AG09309 (cell line): ENCODE results near the gene WTAP.
"Not testable (repeated sequence)": the region's sequence is repeated elsewhere in the genome, so short reads cannot be mapped to it uniquely, and the experiment has no call there.

Experiments used
- DNase-seq: peaks from one replicate; pipeline ENCODE4 v3.0.0-alpha.2; 2010; ENCODE audit warnings: low read depth
- H3K4me3 ChIP-seq: 2 replicates; pipeline ENCODE4 v1.5.1; 2011; ENCODE audit warnings: mild to moderate bottlenecking, low read depth, low read length, moderate library complexity; ENCODE audit not compliant: control insufficient read depth
- TF ChIP-seq, protein P1 (sequence below): IDR thresholded peaks from 2 replicates; pipeline ENCODE4 v1.5.1; 2011; ENCODE audit warnings: mild to moderate bottlenecking, low read depth, low read length, inconsistent platforms; ENCODE audit not compliant: insufficient read depth, control insufficient read depth; ENCODE audit errors: missing control alignments

The WTAP gene

DNA sequence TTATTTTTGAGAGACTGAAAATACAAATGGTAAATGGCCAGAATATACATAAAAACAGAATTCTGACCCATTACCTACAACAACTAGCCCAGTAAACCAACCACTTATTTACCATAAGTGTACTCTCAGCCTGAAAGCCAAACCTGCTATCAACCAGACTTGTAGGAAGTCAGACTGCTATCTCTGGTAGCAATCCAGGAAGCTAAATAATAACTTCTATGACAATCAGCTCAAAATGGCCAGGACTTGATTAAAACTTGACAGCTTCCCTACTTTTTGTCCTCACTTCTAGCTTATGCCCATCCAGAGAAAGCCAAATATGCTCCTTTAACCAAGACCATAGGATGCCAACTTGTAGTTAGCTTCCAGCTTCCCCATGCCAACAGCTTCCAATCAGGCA, 4.7 kb upstream of the WTAP start:
- DNase-seq, result no peak
- H3K4me3 ChIP-seq, result no peak overlapping the region
- TF ChIP-seq, protein P1, sequence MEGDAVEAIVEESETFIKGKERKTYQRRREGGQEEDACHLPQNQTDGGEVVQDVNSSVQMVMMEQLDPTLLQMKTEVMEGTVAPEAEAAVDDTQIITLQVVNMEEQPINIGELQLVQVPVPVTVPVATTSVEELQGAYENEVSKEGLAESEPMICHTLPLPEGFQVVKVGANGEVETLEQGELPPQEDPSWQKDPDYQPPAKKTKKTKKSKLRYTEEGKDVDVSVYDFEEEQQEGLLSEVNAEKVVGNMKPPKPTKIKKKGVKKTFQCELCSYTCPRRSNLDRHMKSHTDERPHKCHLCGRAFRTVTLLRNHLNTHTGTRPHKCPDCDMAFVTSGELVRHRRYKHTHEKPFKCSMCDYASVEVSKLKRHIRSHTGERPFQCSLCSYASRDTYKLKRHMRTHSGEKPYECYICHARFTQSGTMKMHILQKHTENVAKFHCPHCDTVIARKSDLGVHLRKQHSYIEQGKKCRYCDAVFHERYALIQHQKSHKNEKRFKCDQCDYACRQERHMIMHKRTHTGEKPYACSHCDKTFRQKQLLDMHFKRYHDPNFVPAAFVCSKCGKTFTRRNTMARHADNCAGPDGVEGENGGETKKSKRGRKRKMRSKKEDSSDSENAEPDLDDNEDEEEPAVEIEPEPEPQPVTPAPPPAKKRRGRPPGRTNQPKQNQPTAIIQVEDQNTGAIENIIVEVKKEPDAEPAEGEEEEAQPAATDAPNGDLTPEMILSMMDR, result no peak

DNA sequence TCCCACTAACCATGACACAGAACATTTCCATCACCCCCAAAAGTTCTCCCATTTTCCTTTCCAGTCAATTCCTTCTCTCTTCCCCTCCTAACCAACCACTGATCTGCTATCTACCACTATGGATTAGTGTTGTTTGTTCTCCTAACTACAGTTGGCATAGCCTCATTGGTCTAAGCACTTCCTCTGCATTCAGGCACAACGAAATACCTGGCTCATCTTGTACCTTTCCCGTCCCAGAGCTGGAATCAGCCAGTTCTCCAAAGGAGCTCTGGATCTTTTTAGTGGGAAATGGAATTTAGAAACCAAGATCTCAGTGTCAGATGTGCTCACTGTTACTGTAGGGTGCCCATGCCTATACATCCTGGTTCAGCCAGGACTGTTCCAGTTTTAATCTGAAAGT, 4.0 kb upstream of the WTAP start:
- TF ChIP-seq, protein P1, result no peak
- no peak overlapping the region for H3K4me3 ChIP-seq
- DNase-seq, result no peak

DNA sequence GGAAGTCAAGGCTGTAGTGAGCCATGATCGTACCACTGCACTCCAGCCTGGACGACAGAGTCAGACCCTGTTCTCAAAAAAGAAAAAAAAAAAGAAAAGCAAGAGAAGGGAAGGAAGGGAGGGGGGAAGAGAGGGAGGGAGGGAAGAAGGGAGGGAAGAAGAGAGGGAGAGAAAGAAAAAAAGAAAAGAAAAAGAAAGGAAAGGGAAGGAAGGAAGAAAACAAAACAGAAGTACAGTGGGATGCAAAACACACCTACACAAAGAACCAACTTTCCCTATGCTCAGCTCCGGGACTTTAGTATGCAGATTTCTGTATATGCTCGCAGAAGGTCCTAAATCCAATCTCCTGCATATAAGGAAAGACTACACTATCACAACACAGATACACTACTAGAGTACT, 2.5 kb upstream of the WTAP start:
- H3K4me3 ChIP-seq, result no peak overlapping the region
- TF ChIP-seq, protein P1, result no peak
- DNase-seq, result no peak

DNA sequence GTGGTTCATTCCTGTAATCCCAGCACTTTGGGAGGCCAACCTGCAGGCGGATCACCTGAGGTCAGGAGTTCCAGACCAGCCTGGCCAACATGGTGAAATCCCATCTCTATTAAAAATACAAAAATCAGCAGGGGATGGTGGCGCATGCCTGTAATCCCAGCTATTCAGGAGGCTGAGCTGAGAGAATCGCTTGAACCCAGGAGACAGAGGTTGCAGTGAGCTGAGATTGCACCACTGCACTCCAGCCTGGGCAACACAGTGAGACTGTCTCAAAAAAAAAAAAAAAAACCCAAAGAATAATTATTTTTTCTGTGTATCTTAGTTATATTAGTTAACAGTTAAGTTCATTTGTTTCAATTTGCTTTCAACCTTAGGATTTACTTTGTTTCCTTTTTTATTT, 2.1 kb upstream of the WTAP start:
- DNase-seq, H3K4me3 ChIP-seq: not testable (repeated sequence)

DNA sequence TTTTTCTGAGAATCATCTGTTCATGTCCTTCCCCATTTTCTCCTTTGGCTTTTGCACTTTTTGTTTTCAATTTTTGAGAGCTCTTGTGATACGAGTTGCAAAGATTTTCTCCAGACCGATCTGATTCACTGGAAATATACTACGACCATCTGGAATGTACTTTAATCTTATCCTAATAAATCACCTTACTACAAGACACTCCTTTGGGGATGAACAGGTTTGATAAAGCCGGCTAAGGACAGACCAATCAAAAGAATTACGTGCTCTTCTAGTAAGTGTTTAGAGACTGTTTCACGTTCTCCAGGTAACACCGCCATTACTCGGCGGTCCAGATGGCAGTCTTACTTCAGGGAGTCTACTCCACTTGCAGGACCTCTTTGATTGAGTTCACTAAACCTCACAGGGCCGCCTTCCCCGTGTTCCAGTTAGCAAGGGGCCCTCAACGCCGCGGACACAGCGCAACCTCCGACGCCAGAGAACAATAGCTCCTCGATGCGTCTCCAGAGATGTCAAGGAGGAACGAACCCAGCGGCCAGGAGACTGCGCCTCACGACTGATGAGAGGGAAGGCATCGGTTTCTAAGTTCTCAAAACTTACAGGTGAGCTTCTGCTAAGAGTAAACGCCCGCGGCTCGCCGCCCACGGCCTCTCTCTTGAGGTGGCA, 920 bp upstream of the WTAP start:
- peak overlapping the region; percentile 68 for H3K4me3 ChIP-seq
- TF ChIP-seq, protein P1, result no peak
- DNase-seq, result no peak

DNA sequence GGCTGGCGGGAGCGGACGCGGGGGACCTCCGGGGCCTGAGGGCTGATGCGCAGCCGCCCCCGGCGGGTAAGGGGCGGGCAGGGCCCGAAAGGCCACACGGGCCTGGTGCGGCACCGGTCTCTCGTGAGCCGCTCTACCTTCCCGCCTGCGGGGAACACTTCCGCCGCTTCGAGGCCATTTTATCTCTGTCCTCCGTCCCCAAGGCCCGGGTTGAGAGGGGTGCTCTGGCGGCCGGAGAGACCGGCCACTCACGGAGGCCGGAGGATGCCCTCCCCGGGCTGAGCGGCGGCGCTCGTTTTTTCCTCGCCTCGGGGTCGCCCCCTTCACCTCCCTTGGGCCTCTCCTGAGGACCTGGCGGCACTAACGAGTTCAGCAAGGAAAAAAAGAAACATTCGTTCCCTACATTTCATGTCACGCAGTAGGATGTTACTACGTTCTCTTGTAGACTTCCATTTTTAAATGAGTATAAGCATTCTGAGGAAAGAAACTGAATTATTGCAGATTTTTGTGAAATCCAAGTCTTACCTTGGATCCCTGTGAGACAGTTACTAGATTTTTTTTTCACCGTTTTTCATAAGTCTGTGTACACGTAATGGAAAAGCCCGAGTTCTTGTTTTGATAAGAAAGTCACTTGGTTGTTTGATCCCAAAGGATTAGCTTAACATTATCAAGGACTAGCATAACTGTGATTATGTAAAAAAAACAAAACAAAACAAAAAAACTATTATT, 575 bp downstream of the WTAP start:
- no peak for DNase-seq
- peak overlapping the region; percentile 68 for H3K4me3 ChIP-seq
- TF ChIP-seq, protein P1, result no peak

DNA sequence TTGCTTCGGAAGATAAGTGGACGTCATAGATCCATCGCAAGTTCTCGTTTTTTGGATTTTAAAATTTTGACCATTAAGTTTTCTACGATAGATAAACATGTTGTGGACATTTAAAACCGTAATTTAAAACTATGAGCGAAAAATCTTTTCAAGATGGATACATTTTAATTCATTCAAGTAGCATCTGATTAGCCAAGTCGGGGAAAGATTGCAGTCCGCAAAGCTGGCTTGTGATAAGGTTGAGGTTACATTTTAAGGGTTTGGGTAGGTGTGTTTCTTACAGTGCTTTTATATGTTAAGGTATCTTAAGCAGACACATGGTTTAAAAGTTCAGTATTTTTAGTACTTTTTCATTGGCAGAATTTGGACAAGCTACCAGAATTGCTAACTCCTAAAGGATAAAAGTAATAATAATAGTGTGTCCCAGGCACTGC, 1.2 kb downstream of the WTAP start:
- H3K4me3 ChIP-seq, result peak overlapping the region; percentile 68
- TF ChIP-seq, protein P1, result no peak
- DNase-seq, result no peak
